MM.1S (cell line): Measurements from ENCODE around the gene SARS1.

ENCODE experiments used
- DNase-seq: peaks from one replicate; pipeline ENCODE4 v3.0.0-alpha.2; 2015
- H2AFZ ChIP-seq: fragments of 300-600 bp; sonication (generic); 2 replicates; pipeline ENCODE4 v1.6.0; 2016; ENCODE audit warnings: antibody characterized with exemption, low read length
- H3F3A ChIP-seq: fragments of 300-600 bp; sonication (generic); 2 replicates; pipeline ENCODE4 v1.6.1; 2016; ENCODE audit warnings: mild to moderate bottlenecking, antibody characterized with exemption, low read length, moderate library complexity, mixed read lengths; ENCODE audit not compliant: insufficient read depth
- H3K27ac ChIP-seq: fragments of 300-600 bp; sonication (generic); 2 replicates; pipeline ENCODE4 v1.5.1; 2016; ENCODE audit warnings: mild to moderate bottlenecking, low read length
- H3K27me3 ChIP-seq: fragments of 300-600 bp; sonication (generic); replicated peaks from 2 replicates; pipeline ENCODE4 v1.6.0; 2016; ENCODE audit warnings: low read length; ENCODE audit not compliant: insufficient read depth
- H3K36me3 ChIP-seq: fragments of 300-600 bp; sonication (generic); replicated peaks from 2 replicates; pipeline ENCODE4 v1.6.1; 2016; ENCODE audit warnings: mild to moderate bottlenecking, low read length, mixed read lengths; ENCODE audit not compliant: insufficient read depth
- H3K4me1 ChIP-seq: fragments of 300-600 bp; sonication (generic); 2 replicates; pipeline ENCODE4 v1.6.1; 2016; ENCODE audit warnings: low read length, mixed read lengths
- H3K4me2 ChIP-seq: fragments of 300-600 bp; sonication (generic); 2 replicates; pipeline ENCODE4 v1.6.0; 2016; ENCODE audit warnings: low read depth, low read length
- H3K4me3 ChIP-seq: fragments of 300-600 bp; sonication (generic); 2 replicates; pipeline ENCODE4 v1.5.1; 2016; ENCODE audit warnings: low read length, mixed read lengths
- H3K79me2 ChIP-seq: fragments of 300-600 bp; sonication (generic); 2 replicates; pipeline ENCODE4 v1.6.1; 2016; ENCODE audit warnings: mixed run types, low read length, mixed read lengths
- H3K9ac ChIP-seq: fragments of 300-600 bp; sonication (generic); 2 replicates; pipeline ENCODE4 v1.6.1; 2016; ENCODE audit warnings: low read length, mixed read lengths
- H3K9me2 ChIP-seq: fragments of 300-600 bp; sonication (generic); replicated peaks from 2 replicates; pipeline ENCODE4 v1.6.1; 2016; ENCODE audit warnings: mild to moderate bottlenecking, low read length, mixed read lengths; ENCODE audit not compliant: insufficient read depth
- H3K9me3 ChIP-seq: fragments of 300-600 bp; sonication (generic); replicated peaks from 2 replicates; pipeline ENCODE4 v1.6.1; 2016; ENCODE audit warnings: mild to moderate bottlenecking, low read length, mixed read lengths; ENCODE audit not compliant: insufficient read depth
- H4K20me1 ChIP-seq: fragments of 300-600 bp; sonication (generic); 2 replicates; pipeline ENCODE4 v1.6.1; 2016; ENCODE audit warnings: mild to moderate bottlenecking, low read length, moderate library complexity, mixed read lengths; ENCODE audit not compliant: insufficient read depth
- CTCF ChIP-seq: fragments of 300-600 bp; sonication (generic); IDR thresholded peaks from 2 replicates; pipeline ENCODE4 v1.5.1; 2016; ENCODE audit warnings: antibody characterized with exemption, low read length, mixed read lengths
- EZH2 ChIP-seq: fragments of 300-600 bp; sonication (generic); optimal IDR thresholded peaks from 2 replicates; pipeline ENCODE3; 2017; ENCODE audit warnings: low read depth, mild to moderate bottlenecking, antibody characterized with exemption, low read length, mixed read lengths
- EZH2phosphoT487 ChIP-seq: fragments of 300-600 bp; sonication (generic); IDR thresholded peaks from 2 replicates; pipeline ENCODE4 v1.6.1; 2018; ENCODE audit warnings: antibody characterized with exemption, low read length

The SARS1 gene

GRCh38 chr1:109184687-109185086 lies 29.0 kb upstream of the SARS1 start:
- TF ChIP-seq CTCF (no peak), EZH2phosphoT487 (no peak), EZH2 (no peak)
- Histone ChIP-seq H3K27ac (no peak overlapping the region), H3K9me3 (no peaks in the 10 kb centered on the region)

GRCh38 chr1:109185357-109185756 lies 28.4 kb upstream of the SARS1 start:
- H3K4me3 ChIP-seq: no peak overlapping the region
- H3K27ac ChIP-seq: no peak overlapping the region
- no peak overlapping the region for H2AFZ ChIP-seq

More at GRCh38 chr1:109184687-109185086, 29.0 kb upstream of the SARS1 start:
- H3K36me3 ChIP-seq: no peaks in the 10 kb centered on the region
- DNase-seq: no peak
- no peak overlapping the region for H3K9ac ChIP-seq
- no peak overlapping the region for H3K4me2 ChIP-seq
- H2AFZ ChIP-seq: no peak overlapping the region
- H3K27me3 ChIP-seq: no peaks in the 10 kb centered on the region
- H4K20me1 ChIP-seq: no peaks in the 10 kb centered on the region
- H3F3A ChIP-seq: no peaks in the 10 kb centered on the region
- H3K79me2 ChIP-seq: no peaks in the 10 kb centered on the region
- no peaks in the 10 kb centered on the region for H3K4me1 ChIP-seq
- H3K4me3 ChIP-seq: no peak overlapping the region
- H3K9me2 ChIP-seq: no peaks in the 10 kb centered on the region

GRCh38 chr1:109185990-109186732 lies 27.6 kb upstream of the SARS1 start:
- Histone ChIP-seq H2AFZ (no peak overlapping the region), H3K27me3 (no peaks in the 10 kb centered on the region), H3K4me1 (no peaks in the 10 kb centered on the region), H3K36me3 (no peaks in the 10 kb centered on the region), H3K9me3 (no peaks in the 10 kb centered on the region), H3K79me2 (no peaks in the 10 kb centered on the region), H3K4me2 (no peak overlapping the region), H3K9me2 (no peaks in the 10 kb centered on the region), H3F3A (no peaks in the 10 kb centered on the region), H3K9ac (no peak overlapping the region), H3K27ac (no peak overlapping the region), H3K4me3 (no peak overlapping the region), H4K20me1 (no peaks in the 10 kb centered on the region)
- no peak for DNase-seq
- no peak for TF ChIP-seq EZH2
- no peak for TF ChIP-seq CTCF

More at GRCh38 chr1:109185357-109185756, 28.4 kb upstream of the SARS1 start:
- H3K79me2 ChIP-seq: no peaks in the 10 kb centered on the region
- H3K27me3 ChIP-seq: no peaks in the 10 kb centered on the region
- no peaks in the 10 kb centered on the region for H3K4me1 ChIP-seq
- no peak for DNase-seq
- H3F3A ChIP-seq: no peaks in the 10 kb centered on the region
- no peak overlapping the region for H3K4me2 ChIP-seq
- H3K9me3 ChIP-seq: no peaks in the 10 kb centered on the region
- no peaks in the 10 kb centered on the region for H3K36me3 ChIP-seq
- H3K9me2 ChIP-seq: no peaks in the 10 kb centered on the region
- H3K9ac ChIP-seq: no peak overlapping the region
- no peaks in the 10 kb centered on the region for H4K20me1 ChIP-seq
- TF ChIP-seq CTCF: no peak
- no peak for TF ChIP-seq EZH2
- TF ChIP-seq EZH2phosphoT487: no peak
